Fibroblast of lung (primary cell): ENCODE data around the gene GUCA1A. TPM values are rescaled to one million over a fixed set of nuclear protein-coding genes. Genes with fewer than 3 reads are reported as not detected.

Source experiments
- DNase-seq, 2 donors: peaks; one replicate each; pipeline versions ENCODE4 v3.0.0 to v3.0.0-alpha.2; 2010; ENCODE audit warnings: low read depth in 2 of 2
- H2AFZ ChIP-seq: 2 replicates; pipeline ENCODE4 v1.5.1; 2012; ENCODE audit warnings: low read length, control low read depth, inconsistent platforms
- H3K27ac ChIP-seq: 2 replicates; pipeline ENCODE4 v1.5.1; 2011; ENCODE audit warnings: low read length, control low read depth; ENCODE audit not compliant: insufficient read depth
- H3K27me3 ChIP-seq: 2 replicates; pipeline ENCODE4 v1.5.1; 2011; ENCODE audit warnings: mild to moderate bottlenecking, low read length; ENCODE audit not compliant: control insufficient read depth, insufficient read depth
- H3K36me3 ChIP-seq: 2 replicates; pipeline ENCODE4 v1.5.1; 2011; ENCODE audit warnings: low read length; ENCODE audit not compliant: control insufficient read depth, insufficient read depth
- H3K4me1 ChIP-seq: 2 replicates; pipeline ENCODE4 v1.5.1; 2011; ENCODE audit warnings: low read length; ENCODE audit not compliant: control insufficient read depth, insufficient read depth; ENCODE audit errors: extremely low read depth
- H3K4me2 ChIP-seq: 2 replicates; pipeline ENCODE4 v1.5.1; 2011; ENCODE audit warnings: low read length, control low read depth; ENCODE audit not compliant: insufficient read depth; ENCODE audit errors: extremely low read depth
- H3K4me3 ChIP-seq, 4 experiments: fragments of 200-600 bp in 1 of 4; sonication (generic) in 1 of 4; replicated peaks in 1 of 4; 2 replicates each; pipeline ENCODE4 v1.5.1; 2011 to 2016; ENCODE audit warnings: low read length in 4 of 4, low read depth in 3 of 4, mild to moderate bottlenecking in 3 of 4, control low read depth in 2 of 4, inconsistent platforms in 1 of 4, mixed read lengths in 1 of 4; ENCODE audit not compliant: insufficient read depth in 1 of 4; ENCODE audit errors: control extremely low read depth in 1 of 4
- H3K79me2 ChIP-seq: 2 replicates; pipeline ENCODE4 v1.5.1; 2012; ENCODE audit warnings: mild to moderate bottlenecking, low read length, inconsistent platforms; ENCODE audit not compliant: control insufficient read depth, insufficient read depth
- H3K9ac ChIP-seq: 2 replicates; pipeline ENCODE4 v1.5.1; 2011; ENCODE audit warnings: mild to moderate bottlenecking, low read length, control low read depth; ENCODE audit not compliant: insufficient read depth
- H3K9me3 ChIP-seq: 2 replicates; pipeline ENCODE4 v1.5.1; 2012; ENCODE audit warnings: low read depth, low read length; ENCODE audit not compliant: control insufficient read depth, insufficient read depth
- H4K20me1 ChIP-seq: 2 replicates; pipeline ENCODE4 v1.5.1; 2011; ENCODE audit warnings: low read length; ENCODE audit not compliant: control insufficient read depth, insufficient read depth; ENCODE audit errors: extremely low read depth
- CTCF ChIP-seq, 2 donors: IDR thresholded peaks in 1 of 2; conservative IDR thresholded peaks in 1 of 2; 1 replicate in 1 of 2; 2 replicates in 1 of 2; pipeline ENCODE4 v1.5.1; 2011 to 2012; ENCODE audit warnings: low read length in 2 of 2, control low read depth in 1 of 2, inconsistent platforms in 1 of 2, low read depth in 1 of 2, mild to moderate bottlenecking in 1 of 2
- EZH2 ChIP-seq: IDR thresholded peaks from 2 replicates; pipeline ENCODE4 v1.5.1; 2012; ENCODE audit warnings: low read length, control low read depth, mild to moderate bottlenecking; ENCODE audit errors: missing control alignments
- polyA plus RNA-seq, 2 donors: library from polyadenylated mRNA; depleted of rRNA in 1 of 2; stranded (reverse) in 1 of 2; unstranded in 1 of 2; fragments of >200 nt; gene quantifications; 2 replicates each; pipeline ENCODE4 v1.2.1, GENCODE V29; 2011 to 2012; ENCODE audit warnings: missing spikeins in 1 of 2
- total RNA-seq: library from RNA; depleted of rRNA; stranded (reverse); fragments of >200 nt; gene quantifications from 2 replicates; pipeline ENCODE4 v1.2.1, GENCODE V29; 2014

The GUCA1A gene
- total and polyA plus RNA-seq, 2 donors (not counting 1 experiment from before 2014, with no cell fraction given), result 0.16 to 0.33 TPM

- Histone ChIP-seq H2AFZ (no peak overlapping the region), H3K9me3 (no peaks in the 10 kb centered on the region), H3K79me2 (no peaks in the 10 kb centered on the region), H4K20me1 (no peaks in the 10 kb centered on the region), H3K4me2 (no peak overlapping the region), H3K4me1 (peaks cover 9% of the 10 kb centered on the region), H3K9ac (no peak overlapping the region), H3K36me3 (no peaks in the 10 kb centered on the region), H3K27ac (no peak overlapping the region), H3K27me3 (no peaks in the 10 kb centered on the region), H3K4me3 (no peak overlapping the region)
- DNase-seq, result no peak
- TF ChIP-seq CTCF (conservative IDR thresholded peaks at IDR 0.05 in 1 of 2, IDR thresholded peaks at IDR 0.05 in 1 of 2; ENCODE audit: low read depth in 1 of 2, low read length in 2 of 2) (no peak), EZH2 (no peak)
Measured at GRCh38 chr6:42194056-42194455, 20.9 kb downstream of the GUCA1A start.

GRCh38 chr6:42195415-42195814 lies 22.3 kb downstream of the GUCA1A start:
- Histone ChIP-seq H3K4me3 (no peak overlapping the region), H4K20me1 (no peaks in the 10 kb centered on the region), H2AFZ (no peak overlapping the region), H3K4me2 (no peak overlapping the region), H3K79me2 (no peaks in the 10 kb centered on the region), H3K9ac (no peak overlapping the region), H3K9me3 (no peaks in the 10 kb centered on the region), H3K36me3 (no peaks in the 10 kb centered on the region), H3K27me3 (no peaks in the 10 kb centered on the region), H3K27ac (no peak overlapping the region), H3K4me1 (peaks cover 19% of the 10 kb centered on the region)
- no peak for TF ChIP-seq CTCF (conservative IDR thresholded peaks at IDR 0.05 in 1 of 2, IDR thresholded peaks at IDR 0.05 in 1 of 2; ENCODE audit: low read depth in 1 of 2, low read length in 2 of 2)
- no peak for TF ChIP-seq EZH2
- no peak for DNase-seq

- H2AFZ ChIP-seq, result no peak overlapping the region
- no peaks in the 10 kb centered on the region for H4K20me1 ChIP-seq
- H3K4me3 ChIP-seq, result no peak overlapping the region
- no peak overlapping the region for H3K4me2 ChIP-seq
- peaks cover 27% of the 10 kb centered on the region for H3K4me1 ChIP-seq
- H3K9me3 ChIP-seq, result no peaks in the 10 kb centered on the region
- no peak for TF ChIP-seq EZH2
- TF ChIP-seq CTCF (conservative IDR thresholded peaks at IDR 0.05 in 1 of 2, IDR thresholded peaks at IDR 0.05 in 1 of 2; ENCODE audit: low read depth in 1 of 2, low read length in 2 of 2), result peak in 1 of 2 donors; percentile 13
- no peak overlapping the region for H3K9ac ChIP-seq
- no peaks in the 10 kb centered on the region for H3K36me3 ChIP-seq
- peak overlapping the region; percentile 18 for H3K27ac ChIP-seq
- H3K79me2 ChIP-seq, result no peaks in the 10 kb centered on the region
- H3K27me3 ChIP-seq, result no peaks in the 10 kb centered on the region
- peak; percentile 82 to 87 for DNase-seq
Measured at GRCh38 chr6:42197555-42198362, 24.6 kb downstream of the GUCA1A start.
